Measurements from ENCODE around the gene ADGRV1. TPM values are rescaled to one million over a fixed set of nuclear protein-coding genes. Genes with fewer than 3 reads are reported as not detected.

Gene ADGRV1
- total and polyA plus RNA-seq, 3 donors from 2014 or later = 10.8 to 18.0 (median 12.6) TPM

GRCh38 chr5:91114658-91115057 lies 556.1 kb downstream of the ADGRV1 start:
- TF ChIP-seq, protein P1, sequence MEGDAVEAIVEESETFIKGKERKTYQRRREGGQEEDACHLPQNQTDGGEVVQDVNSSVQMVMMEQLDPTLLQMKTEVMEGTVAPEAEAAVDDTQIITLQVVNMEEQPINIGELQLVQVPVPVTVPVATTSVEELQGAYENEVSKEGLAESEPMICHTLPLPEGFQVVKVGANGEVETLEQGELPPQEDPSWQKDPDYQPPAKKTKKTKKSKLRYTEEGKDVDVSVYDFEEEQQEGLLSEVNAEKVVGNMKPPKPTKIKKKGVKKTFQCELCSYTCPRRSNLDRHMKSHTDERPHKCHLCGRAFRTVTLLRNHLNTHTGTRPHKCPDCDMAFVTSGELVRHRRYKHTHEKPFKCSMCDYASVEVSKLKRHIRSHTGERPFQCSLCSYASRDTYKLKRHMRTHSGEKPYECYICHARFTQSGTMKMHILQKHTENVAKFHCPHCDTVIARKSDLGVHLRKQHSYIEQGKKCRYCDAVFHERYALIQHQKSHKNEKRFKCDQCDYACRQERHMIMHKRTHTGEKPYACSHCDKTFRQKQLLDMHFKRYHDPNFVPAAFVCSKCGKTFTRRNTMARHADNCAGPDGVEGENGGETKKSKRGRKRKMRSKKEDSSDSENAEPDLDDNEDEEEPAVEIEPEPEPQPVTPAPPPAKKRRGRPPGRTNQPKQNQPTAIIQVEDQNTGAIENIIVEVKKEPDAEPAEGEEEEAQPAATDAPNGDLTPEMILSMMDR (IDR thresholded peaks at IDR 0.05) = no peak
- TF ChIP-seq POLR2A (IDR thresholded peaks at IDR 0.05) = no peak
- Histone ChIP-seq H3K4me1 (no peaks in the 10 kb centered on the region), H3K4me3 (no peak overlapping the region), H3K27ac (no peak overlapping the region), H3K36me3 (ENCODE audit: low read depth, missing control alignments) (no peaks in the 10 kb centered on the region), H3K27me3 (no peaks in the 10 kb centered on the region), H3K9me3 (no peaks in the 10 kb centered on the region)
- intact Hi-C loops (cut with DNase I; ENCODE audit: low total_unique reads) = no loop called here
- 58 to 68% methylated on average over 2 of the region's 2 CpGs for WGBS, 2 donors
- DNase-seq = no peak

GRCh38 chr5:91118354-91118753 lies 559.8 kb downstream of the ADGRV1 start:
- TF ChIP-seq, protein P1 (IDR thresholded peaks at IDR 0.05) = no peak
- TF ChIP-seq POLR2A (IDR thresholded peaks at IDR 0.05) = no peak
- Histone ChIP-seq H3K9me3 (no peaks in the 10 kb centered on the region), H3K36me3 (ENCODE audit: low read depth, missing control alignments) (no peaks in the 10 kb centered on the region), H3K4me3 (no peak overlapping the region), H3K27me3 (no peaks in the 10 kb centered on the region), H3K27ac (no peak overlapping the region), H3K4me1 (peaks cover 9% of the 10 kb centered on the region)
- 69 to 75% methylated on average over 3 of the region's 3 CpGs for WGBS, 2 donors
- no peak for DNase-seq
- intact Hi-C loops (cut with DNase I; ENCODE audit: low total_unique reads) = no loop called here

DNA sequence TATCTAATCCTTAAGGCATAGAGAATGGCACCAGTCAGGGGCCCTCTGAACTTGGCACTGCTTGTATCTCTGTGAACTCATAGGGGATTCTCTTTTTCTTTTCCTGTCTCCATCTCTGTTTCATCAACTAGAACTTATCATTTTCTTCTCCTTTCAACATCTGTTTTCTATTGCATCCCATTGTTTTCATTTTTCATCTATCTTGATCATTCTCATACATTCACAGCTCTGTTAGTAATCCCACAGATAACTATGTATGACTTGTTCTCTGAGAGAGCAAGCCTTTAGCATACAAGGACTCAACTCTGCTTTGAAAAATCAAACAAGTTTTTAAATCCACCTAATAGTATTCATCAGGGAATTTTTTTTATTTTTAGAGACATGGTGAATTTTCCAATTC lies 560.2 kb downstream of the ADGRV1 start:
- Histone ChIP-seq H3K27ac (no peak overlapping the region), H3K4me1 (peaks cover 14% of the 10 kb centered on the region), H3K9me3 (no peaks in the 10 kb centered on the region), H3K27me3 (no peaks in the 10 kb centered on the region), H3K36me3 (ENCODE audit: low read depth, missing control alignments) (no peaks in the 10 kb centered on the region), H3K4me3 (no peak overlapping the region)
- TF ChIP-seq, protein P1 (IDR thresholded peaks at IDR 0.05) = no peak
- no peak for TF ChIP-seq POLR2A (IDR thresholded peaks at IDR 0.05)
- DNase-seq = no peak
- intact Hi-C loops (cut with DNase I; ENCODE audit: low total_unique reads) = no loop called here

GRCh38 chr5:91119217-91119616 lies 560.6 kb downstream of the ADGRV1 start:
- Histone ChIP-seq H3K4me3 (no peak overlapping the region), H3K4me1 (peaks cover 15% of the 10 kb centered on the region), H3K36me3 (ENCODE audit: low read depth, missing control alignments) (no peaks in the 10 kb centered on the region), H3K27ac (peak overlapping the region in 1 of 2 donors; percentile 75), H3K27me3 (no peaks in the 10 kb centered on the region), H3K9me3 (no peaks in the 10 kb centered on the region)
- 87 to 91% methylated on average over 4 of the region's 4 CpGs for WGBS, 2 donors
- TF ChIP-seq, protein P1 (IDR thresholded peaks at IDR 0.05) = no peak
- TF ChIP-seq POLR2A (IDR thresholded peaks at IDR 0.05) = no peak
- intact Hi-C loops (cut with DNase I; ENCODE audit: low total_unique reads) = no loop called here
- no peak for DNase-seq

GRCh38 chr5:91119981-91120850 lies 561.6 kb downstream of the ADGRV1 start:
- Histone ChIP-seq H3K4me1 (peaks cover 18% of the 10 kb centered on the region), H3K36me3 (ENCODE audit: low read depth, missing control alignments) (no peaks in the 10 kb centered on the region), H3K27ac (peak overlapping the region; percentile 61 to 75), H3K27me3 (no peaks in the 10 kb centered on the region), H3K4me3 (no peak overlapping the region), H3K9me3 (no peaks in the 10 kb centered on the region)
- WGBS, 2 donors = 50 to 69% methylated on average over 6 of the region's 6 CpGs
- intact Hi-C loops (cut with DNase I; ENCODE audit: low total_unique reads) = no loop called here
- DNase-seq = peak; percentile 59
- TF ChIP-seq, protein P1 (IDR thresholded peaks at IDR 0.05) = no peak
- TF ChIP-seq POLR2A (IDR thresholded peaks at IDR 0.05) = no peak
